SK-N-SH treated with all-trans-retinoic acid at 6 μM for 48 hours (cell line): ENCODE data around the gene PDGFRB.

Source experiments
- ATAC-seq: fragments of 200-7000 bp; cut with Tn5 transposase; 3 replicates; pipeline ENCODE4 v1.9.1; 2020; ENCODE audit warnings: mild to moderate bottlenecking, moderate library complexity
- ARNTL ChIP-seq: fragments of 450-650 bp; formaldehyde crosslinking; IDR thresholded peaks from 2 replicates; pipeline ENCODE4 v1.5.0; 2020; ENCODE audit warnings: low read depth, mild to moderate bottlenecking, moderate library complexity, borderline replicate concordance
- CREB5 ChIP-seq: fragments of 250-450 bp; sonication (Bioruptor Pico); IDR thresholded peaks from 2 replicates; pipeline ENCODE4 v1.5.1; 2020; ENCODE audit warnings: low read depth, mild to moderate bottlenecking, moderate library complexity
- CSDC2 ChIP-seq: fragments of 250-450 bp; sonication (Bioruptor Pico); IDR thresholded peaks from 2 replicates; pipeline ENCODE4 v1.5.0; 2020; ENCODE audit warnings: mild to moderate bottlenecking, moderate library complexity
- ESRRG ChIP-seq: fragments of 250-450 bp; sonication (Bioruptor Pico); IDR thresholded peaks from 2 replicates; pipeline ENCODE4 v1.6.1; 2021; ENCODE audit warnings: mild to moderate bottlenecking
- GLIS3 ChIP-seq: fragments of 250-450 bp; sonication (Bioruptor Pico); IDR thresholded peaks from 2 replicates; pipeline ENCODE4 v1.5.0; 2020; ENCODE audit warnings: mild to moderate bottlenecking, moderate library complexity
- ISL1 ChIP-seq: fragments of 250-450 bp; sonication (Bioruptor Pico); IDR thresholded peaks from 2 replicates; pipeline ENCODE4 v2.1.2; 2022; ENCODE audit warnings: mild to moderate bottlenecking, moderate library complexity
- PATZ1 ChIP-seq: fragments of 250-450 bp; sonication (Bioruptor Pico); IDR thresholded peaks from 2 replicates; pipeline ENCODE4 v1.8.0; 2020; ENCODE audit warnings: mild to moderate bottlenecking, moderate library complexity, borderline replicate concordance
- PPARA ChIP-seq: fragments of 250-450 bp; sonication (Bioruptor Pico); IDR thresholded peaks from 2 replicates; pipeline ENCODE4 v1.5.0; 2020; ENCODE audit warnings: mild to moderate bottlenecking, borderline replicate concordance
- SNAI2 ChIP-seq: fragments of 250-450 bp; sonication (Bioruptor Pico); IDR thresholded peaks from 2 replicates; pipeline ENCODE4 v1.5.0; 2020; ENCODE audit warnings: mild to moderate bottlenecking, moderate library complexity
- TCF4 ChIP-seq: fragments of 250-450 bp; sonication (Bioruptor Pico); IDR thresholded peaks from 2 replicates; pipeline ENCODE4 v1.8.0; 2021; ENCODE audit warnings: mild to moderate bottlenecking, moderate library complexity, borderline replicate concordance
- ZC3H10 ChIP-seq: fragments of 250-450 bp; sonication (Bioruptor Pico); IDR thresholded peaks from 2 replicates; pipeline ENCODE4 v1.5.1; 2021; ENCODE audit warnings: mild to moderate bottlenecking, moderate library complexity
- ZFP3 ChIP-seq: fragments of 250-450 bp; sonication (Bioruptor Pico); IDR thresholded peaks from 2 replicates; pipeline ENCODE4 v1.5.0; 2020; ENCODE audit warnings: mild to moderate bottlenecking, moderate library complexity
- ZFP30 ChIP-seq: fragments of 450-650 bp; formaldehyde crosslinking; IDR thresholded peaks from 2 replicates; pipeline ENCODE4 v1.5.0; 2022; ENCODE audit warnings: mild to moderate bottlenecking, moderate library complexity
- ZNF565 ChIP-seq: fragments of 450-650 bp; formaldehyde crosslinking; conservative IDR thresholded peaks from 2 replicates; pipeline ENCODE4 v1.5.0; 2020; ENCODE audit warnings: low read depth, mild to moderate bottlenecking, moderate library complexity
- ZNF70 ChIP-seq: fragments of 450-650 bp; formaldehyde crosslinking; IDR thresholded peaks from 2 replicates; pipeline ENCODE4 v1.5.0; 2020; ENCODE audit warnings: mild to moderate bottlenecking, moderate library complexity
- TF ChIP-seq, protein P1 (sequence below): fragments of 250-450 bp; sonication (Bioruptor Pico); IDR thresholded peaks from 2 replicates; pipeline ENCODE4 v1.5.1; 2021; ENCODE audit warnings: mild to moderate bottlenecking, moderate library complexity
- TF ChIP-seq, protein P2 (sequence below): fragments of 250-450 bp; sonication (Bioruptor Pico); IDR thresholded peaks from 2 replicates; pipeline ENCODE4 v1.8.0; 2021; ENCODE audit warnings: low read depth, mild to moderate bottlenecking, moderate library complexity, borderline replicate concordance

Gene PDGFRB

GRCh38 chr5:150073677-150074076, 82.0 kb downstream of the PDGFRB start:
- ATAC-seq: no peak
- TF ChIP-seq CREB5 (CRISPR knock-in tag) (no peak), PATZ1 (no peak), ZC3H10 (no peak), GLIS3 (CRISPR knock-in tag) (no peak), ZFP30 (CRISPR knock-in tag) (no peak)
- TF ChIP-seq, protein P1, sequence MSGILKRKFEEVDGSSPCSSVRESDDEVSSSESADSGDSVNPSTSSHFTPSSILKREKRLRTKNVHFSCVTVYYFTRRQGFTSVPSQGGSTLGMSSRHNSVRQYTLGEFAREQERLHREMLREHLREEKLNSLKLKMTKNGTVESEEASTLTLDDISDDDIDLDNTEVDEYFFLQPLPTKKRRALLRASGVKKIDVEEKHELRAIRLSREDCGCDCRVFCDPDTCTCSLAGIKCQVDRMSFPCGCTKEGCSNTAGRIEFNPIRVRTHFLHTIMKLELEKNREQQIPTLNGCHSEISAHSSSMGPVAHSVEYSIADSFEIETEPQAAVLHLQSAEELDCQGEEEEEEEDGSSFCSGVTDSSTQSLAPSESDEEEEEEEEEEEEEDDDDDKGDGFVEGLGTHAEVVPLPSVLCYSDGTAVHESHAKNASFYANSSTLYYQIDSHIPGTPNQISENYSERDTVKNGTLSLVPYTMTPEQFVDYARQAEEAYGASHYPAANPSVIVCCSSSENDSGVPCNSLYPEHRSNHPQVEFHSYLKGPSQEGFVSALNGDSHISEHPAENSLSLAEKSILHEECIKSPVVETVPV (CRISPR knock-in tag): no peak

DNA sequence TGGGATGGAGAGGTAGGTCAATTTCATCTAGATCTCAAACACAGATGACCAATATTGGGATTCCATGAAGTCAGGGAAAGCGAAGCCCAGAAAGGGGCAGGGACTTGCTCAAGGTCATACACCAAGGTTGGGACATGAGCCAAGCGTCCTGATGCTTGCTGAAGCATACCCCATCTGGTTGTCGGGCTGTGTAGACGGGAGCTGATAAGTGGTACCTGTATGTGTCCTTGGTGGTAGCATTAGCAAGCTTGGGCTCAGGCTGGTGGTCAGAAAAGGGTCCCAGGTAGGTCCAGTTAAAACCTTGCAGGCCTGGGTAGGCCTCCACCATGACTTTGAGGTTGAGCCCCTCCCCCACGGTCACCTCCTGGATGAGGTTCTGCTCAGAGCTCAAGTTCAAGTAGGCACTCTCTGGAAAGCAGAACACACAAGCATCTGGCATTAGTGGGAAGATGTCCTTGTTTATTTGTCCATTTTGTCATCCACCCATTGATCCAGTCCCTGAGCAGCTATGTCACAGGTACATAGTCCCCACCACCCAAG, 82.5 kb downstream of the PDGFRB start:
- TF ChIP-seq PATZ1 (no peak), ISL1 (CRISPR knock-in tag) (no peak), ARNTL (CRISPR knock-in tag) (no peak), SNAI2 (no peak)
- TF ChIP-seq, protein P2, sequence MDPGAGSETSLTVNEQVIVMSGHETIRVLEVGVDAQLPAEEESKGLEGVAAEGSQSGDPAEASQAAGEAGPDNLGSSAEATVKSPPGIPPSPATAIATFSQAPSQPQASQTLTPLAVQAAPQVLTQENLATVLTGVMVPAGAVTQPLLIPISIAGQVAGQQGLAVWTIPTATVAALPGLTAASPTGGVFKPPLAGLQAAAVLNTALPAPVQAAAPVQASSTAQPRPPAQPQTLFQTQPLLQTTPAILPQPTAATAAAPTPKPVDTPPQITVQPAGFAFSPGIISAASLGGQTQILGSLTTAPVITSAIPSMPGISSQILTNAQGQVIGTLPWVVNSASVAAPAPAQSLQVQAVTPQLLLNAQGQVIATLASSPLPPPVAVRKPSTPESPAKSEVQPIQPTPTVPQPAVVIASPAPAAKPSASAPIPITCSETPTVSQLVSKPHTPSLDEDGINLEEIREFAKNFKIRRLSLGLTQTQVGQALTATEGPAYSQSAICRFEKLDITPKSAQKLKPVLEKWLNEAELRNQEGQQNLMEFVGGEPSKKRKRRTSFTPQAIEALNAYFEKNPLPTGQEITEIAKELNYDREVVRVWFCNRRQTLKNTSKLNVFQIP (CRISPR knock-in tag): no peak
- no peak for ATAC-seq

- ATAC-seq: no peak
- TF ChIP-seq, protein P1 (CRISPR knock-in tag): no peak
- no peak for TF ChIP-seq GLIS3 (CRISPR knock-in tag)
- TF ChIP-seq CREB5 (CRISPR knock-in tag): no peak
- no peak for TF ChIP-seq ZFP30 (CRISPR knock-in tag)
- TF ChIP-seq TCF4 (CRISPR knock-in tag): no peak
- TF ChIP-seq ARNTL (CRISPR knock-in tag): no peak
- TF ChIP-seq PATZ1: no peak
- TF ChIP-seq ZFP3 (CRISPR knock-in tag): no peak
- TF ChIP-seq ZNF565 (CRISPR knock-in tag): no peak
- no peak for TF ChIP-seq SNAI2
- no peak for TF ChIP-seq CSDC2 (CRISPR knock-in tag)
- no peak for TF ChIP-seq ZNF70
- TF ChIP-seq ESRRG (CRISPR knock-in tag): no peak
- no peak for TF ChIP-seq PPARA (CRISPR knock-in tag)
- TF ChIP-seq, protein P2 (CRISPR knock-in tag): no peak
These were observed 84.8 kb downstream of the PDGFRB start for GRCh38 chr5:150070821-150071220.
